ENCODE measurements around the gene PTPN2.

GRCh38 chr18:12825230-12825629, 58.8 kb downstream of the PTPN2 start:
- TF ChIP-seq, protein P1, sequence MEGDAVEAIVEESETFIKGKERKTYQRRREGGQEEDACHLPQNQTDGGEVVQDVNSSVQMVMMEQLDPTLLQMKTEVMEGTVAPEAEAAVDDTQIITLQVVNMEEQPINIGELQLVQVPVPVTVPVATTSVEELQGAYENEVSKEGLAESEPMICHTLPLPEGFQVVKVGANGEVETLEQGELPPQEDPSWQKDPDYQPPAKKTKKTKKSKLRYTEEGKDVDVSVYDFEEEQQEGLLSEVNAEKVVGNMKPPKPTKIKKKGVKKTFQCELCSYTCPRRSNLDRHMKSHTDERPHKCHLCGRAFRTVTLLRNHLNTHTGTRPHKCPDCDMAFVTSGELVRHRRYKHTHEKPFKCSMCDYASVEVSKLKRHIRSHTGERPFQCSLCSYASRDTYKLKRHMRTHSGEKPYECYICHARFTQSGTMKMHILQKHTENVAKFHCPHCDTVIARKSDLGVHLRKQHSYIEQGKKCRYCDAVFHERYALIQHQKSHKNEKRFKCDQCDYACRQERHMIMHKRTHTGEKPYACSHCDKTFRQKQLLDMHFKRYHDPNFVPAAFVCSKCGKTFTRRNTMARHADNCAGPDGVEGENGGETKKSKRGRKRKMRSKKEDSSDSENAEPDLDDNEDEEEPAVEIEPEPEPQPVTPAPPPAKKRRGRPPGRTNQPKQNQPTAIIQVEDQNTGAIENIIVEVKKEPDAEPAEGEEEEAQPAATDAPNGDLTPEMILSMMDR (tag by site-specific recombination; IDR thresholded peaks at IDR 0.05) = no peak
- no peak for TF ChIP-seq ZNF335 (tag by site-specific recombination; conservative IDR thresholded peaks at IDR 0.05)
- TF ChIP-seq ZNF596 (tag by site-specific recombination; IDR thresholded peaks at IDR 0.05) = no peak
- no peak for TF ChIP-seq IKZF3 (tag by site-specific recombination; IDR thresholded peaks at IDR 0.05)
